TTC549 (cell line): Measurements from ENCODE around the gene GANC.

Source experiments
- FAIRE-seq: peaks from 2 replicates; lab custom pipeline; 2012; peaks lifted over from hg19 to GRCh38; lab: Jason Lieb, UNC

GANC gene

GRCh38 chr15:42348083-42348482 is 75.1 kb downstream of the GANC start:
- no peak for FAIRE-seq

- no peak for FAIRE-seq
Measured at GRCh38 chr15:42349186-42349585, 76.2 kb downstream of the GANC start.

GRCh38 chr15:42352401-42352800 is 79.4 kb downstream of the GANC start:
- FAIRE-seq: no peak

GRCh38 chr15:42353061-42353460 is 80.1 kb downstream of the GANC start:
- no peak for FAIRE-seq

GRCh38 chr15:42354824-42355223 is 81.8 kb downstream of the GANC start:
- no peak for FAIRE-seq

- no peak for FAIRE-seq
Measured at GRCh38 chr15:42355291-42355690, 82.3 kb downstream of the GANC start.

- FAIRE-seq: no peak
Measured at GRCh38 chr15:42356851-42357250, 83.8 kb downstream of the GANC start.

- no peak for FAIRE-seq
Measured at GRCh38 chr15:42358141-42358540, 85.1 kb downstream of the GANC start.

- FAIRE-seq: no peak
Measured at GRCh38 chr15:42359249-42359648, 86.2 kb downstream of the GANC start, which contains the start of gene CAPN3. Gene CAPN3 (plus strand): TSS chr15:42359501. CDS start chr15:42359806, 305 bp downstream.

- FAIRE-seq: no peak
Measured at GRCh38 chr15:42359985-42360384, 87.0 kb downstream of the GANC start.

- no peak for FAIRE-seq
Measured at GRCh38 chr15:42360535-42361112, 87.6 kb downstream of the GANC start.

GRCh38 chr15:42363487-42363886 is 90.5 kb downstream of the GANC start:
- no peak for FAIRE-seq

GRCh38 chr15:42363942-42364341 is 90.9 kb downstream of the GANC start:
- no peak for FAIRE-seq

- FAIRE-seq: no peak
Measured at GRCh38 chr15:42364529-42364928, 91.5 kb downstream of the GANC start.

- FAIRE-seq: no peak
Measured at GRCh38 chr15:42365921-42366550, 93.0 kb downstream of the GANC start.

- FAIRE-seq: no peak
Measured at GRCh38 chr15:42367041-42367440, 94.0 kb downstream of the GANC start.

- FAIRE-seq: no peak
Measured at GRCh38 chr15:42368096-42368495, 95.1 kb downstream of the GANC start.

GRCh38 chr15:42371096-42371495 is 98.1 kb downstream of the GANC start:
- FAIRE-seq: no peak

GRCh38 chr15:42373274-42373673 is 100.3 kb downstream of the GANC start:
- FAIRE-seq: no peak

GRCh38 chr15:42373936-42374335 is 100.9 kb downstream of the GANC start:
- FAIRE-seq: no peak

GRCh38 chr15:42374810-42375209 is 101.8 kb downstream of the GANC start:
- no peak for FAIRE-seq

GRCh38 chr15:42375252-42375651 is 102.3 kb downstream of the GANC start:
- no peak for FAIRE-seq

- no peak for FAIRE-seq
Measured at GRCh38 chr15:42375941-42376340, 102.9 kb downstream of the GANC start.

GRCh38 chr15:42378011-42378410 is 105.0 kb downstream of the GANC start:
- no peak for FAIRE-seq
